ENCODE data around the gene FEZ2.

DNA sequence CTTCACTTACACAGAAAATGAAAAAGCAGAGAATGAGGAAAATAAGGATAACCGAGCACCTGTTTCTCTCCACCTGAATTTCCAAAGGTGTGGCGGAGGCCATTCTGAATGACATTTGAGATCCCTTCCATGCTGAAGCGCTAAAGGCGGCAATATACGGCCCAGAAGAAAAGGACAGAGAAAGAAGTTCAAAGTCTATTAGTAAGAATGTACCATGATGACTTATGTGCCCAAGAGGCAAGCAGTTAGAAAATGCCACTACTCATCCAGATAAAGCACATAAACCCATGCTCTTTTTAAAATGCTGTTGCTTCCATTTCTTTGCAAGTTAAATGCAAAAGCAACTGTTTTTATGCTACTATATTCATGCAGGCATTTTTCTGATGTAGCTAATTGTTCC, 37.2 kb downstream of the FEZ2 start:
- TF ChIP-seq TAF1 (IDR thresholded peaks at IDR 0.05; ENCODE audit: low read depth) (no peak), CEBPB (IDR thresholded peaks at IDR 0.05) (no peak), TEAD4 (IDR thresholded peaks at IDR 0.05) (no peak), RAD21 (IDR thresholded peaks at IDR 0.05; ENCODE audit: low read depth) (no peak)
- TF ChIP-seq, protein P1, sequence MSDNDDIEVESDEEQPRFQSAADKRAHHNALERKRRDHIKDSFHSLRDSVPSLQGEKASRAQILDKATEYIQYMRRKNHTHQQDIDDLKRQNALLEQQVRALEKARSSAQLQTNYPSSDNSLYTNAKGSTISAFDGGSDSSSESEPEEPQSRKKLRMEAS (IDR thresholded peaks at IDR 0.05) = no peak
